ENCODE measurements around the gene HS6ST3. TPM values are rescaled to one million over a fixed set of nuclear protein-coding genes. Genes with fewer than 3 reads are reported as not detected.

The HS6ST3 gene
- total RNA-seq, 4 donors from 2014 or later: 0.08 to 0.47 (median 0.41) TPM

DNA sequence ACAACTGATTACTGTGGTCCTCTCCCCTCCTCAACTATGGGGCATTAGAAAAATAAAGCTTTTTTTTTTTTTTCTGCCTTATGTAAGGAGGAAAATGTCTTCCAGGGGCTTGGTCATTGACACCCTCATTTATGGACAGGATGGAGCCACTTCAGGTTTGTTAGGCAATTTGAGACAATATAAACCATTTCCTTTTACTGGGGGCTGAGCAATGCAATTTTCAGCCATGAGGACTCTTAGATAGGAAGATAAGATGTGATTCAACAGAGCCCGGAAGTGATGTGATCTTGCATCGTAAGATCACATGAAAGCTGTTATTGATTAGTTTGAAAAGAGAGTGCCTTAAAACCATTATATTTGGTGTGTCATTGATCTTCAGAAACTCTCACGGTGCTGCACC lies 693.6 kb downstream of the HS6ST3 start:
- WGBS: 72% methylated on average over 3 of the region's 3 CpGs
- no peaks in the 10 kb centered on the region for H3K27me3 ChIP-seq

DNA sequence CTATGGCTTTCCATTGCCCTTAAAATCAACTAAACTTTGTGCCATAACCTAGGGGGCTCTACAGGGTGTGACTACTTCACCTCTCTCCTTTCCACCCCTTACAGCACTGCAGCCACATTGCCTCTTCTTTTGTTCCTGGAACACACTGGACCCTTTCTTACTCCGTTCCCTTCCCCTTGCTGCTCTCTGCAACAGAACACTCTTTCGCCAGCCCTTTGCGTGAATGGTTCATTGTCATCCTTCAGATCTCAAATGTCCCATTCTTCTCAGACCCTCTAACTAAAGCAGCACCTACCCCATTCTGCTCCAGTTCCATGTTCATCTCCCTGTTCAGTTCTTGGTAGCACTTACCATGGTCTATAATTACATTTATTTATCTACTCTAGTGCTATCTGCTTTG lies 696.1 kb downstream of the HS6ST3 start:
- Histone ChIP-seq H3K36me3 (no peaks in the 10 kb centered on the region), H3K9me3 (no peaks in the 10 kb centered on the region), H3K27me3 (no peaks in the 10 kb centered on the region), H3K4me1 (no peaks in the 10 kb centered on the region), H3K4me3 (no peak overlapping the region), H3K27ac (no peak overlapping the region)
- TF ChIP-seq CTCF (IDR thresholded peaks at IDR 0.05) (no peak), POLR2A (IDR thresholded peaks at IDR 0.05) (no peak), POLR2AphosphoS5 (IDR thresholded peaks at IDR 0.05) (no peak), EP300 (IDR thresholded peaks at IDR 0.05) (no peak)
- 96% methylated on average over 3 of the region's 3 CpGs for WGBS
- no peak for DNase-seq (ENCODE audit: low spot score in 2 of 2)

More for the DNA sequence above, 693.6 kb downstream of the HS6ST3 start:
- no peak for DNase-seq (ENCODE audit: low spot score in 2 of 2)
- no peak for TF ChIP-seq POLR2A (IDR thresholded peaks at IDR 0.05)
- TF ChIP-seq EP300 (IDR thresholded peaks at IDR 0.05): no peak
- no peak for TF ChIP-seq CTCF (IDR thresholded peaks at IDR 0.05)
- TF ChIP-seq POLR2AphosphoS5 (IDR thresholded peaks at IDR 0.05): no peak
- Histone ChIP-seq H3K27ac (no peak overlapping the region), H3K4me1 (no peaks in the 10 kb centered on the region), H3K36me3 (no peaks in the 10 kb centered on the region), H3K4me3 (no peak overlapping the region), H3K9me3 (no peaks in the 10 kb centered on the region)

DNA sequence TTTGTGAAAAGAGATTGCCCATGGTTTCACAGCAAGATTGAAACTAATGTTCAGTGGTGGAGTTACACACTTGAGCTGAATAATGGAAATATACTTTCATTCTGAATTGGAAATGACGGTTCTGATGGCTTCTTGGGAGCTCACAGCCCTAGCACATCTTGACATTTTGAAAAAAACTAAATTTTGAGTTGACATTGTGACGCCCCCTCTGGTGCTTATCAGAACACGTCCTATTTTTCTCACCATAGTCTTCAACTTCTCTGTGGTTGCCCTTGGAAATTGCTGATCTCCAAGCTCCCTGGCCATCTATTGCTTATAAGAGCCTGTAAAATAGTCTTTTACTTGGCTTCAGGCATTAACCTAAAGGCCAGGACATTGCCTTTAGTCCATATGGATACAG lies 702.3 kb downstream of the HS6ST3 start:
- DNase-seq (ENCODE audit: low spot score in 2 of 2): no peak
- no peak for TF ChIP-seq CTCF (IDR thresholded peaks at IDR 0.05)
- TF ChIP-seq POLR2AphosphoS5 (IDR thresholded peaks at IDR 0.05): no peak
- no peak for TF ChIP-seq POLR2A (IDR thresholded peaks at IDR 0.05)
- TF ChIP-seq EP300 (IDR thresholded peaks at IDR 0.05): no peak
- no peaks in the 10 kb centered on the region for H3K4me1 ChIP-seq
- WGBS: 69% methylated on average over 3 of the region's 3 CpGs
- no peak overlapping the region for H3K4me3 ChIP-seq
- H3K36me3 ChIP-seq: no peaks in the 10 kb centered on the region
- no peaks in the 10 kb centered on the region for H3K27me3 ChIP-seq
- H3K27ac ChIP-seq: no peak overlapping the region
- no peaks in the 10 kb centered on the region for H3K9me3 ChIP-seq

- no peak for DNase-seq (ENCODE audit: low spot score in 2 of 2)
Observed at GRCh38 chr13:96792736-96793403, 703.0 kb downstream of the HS6ST3 start.

DNA sequence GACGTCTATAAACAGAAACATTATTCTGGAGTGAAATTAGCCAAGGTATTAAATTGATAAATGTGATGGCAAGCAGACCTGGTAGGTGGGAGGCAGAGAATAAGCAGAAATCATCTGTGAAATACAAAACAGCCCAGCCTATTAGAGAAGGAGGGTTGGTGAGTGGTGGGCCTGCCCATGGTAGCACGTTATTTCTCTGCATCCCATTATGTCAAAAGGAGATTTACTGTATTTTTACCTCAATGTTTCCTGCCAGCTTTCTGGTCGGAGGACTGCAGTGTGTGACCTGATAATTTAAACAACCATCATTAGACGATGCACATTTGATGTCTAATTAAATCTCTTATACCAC lies 703.5 kb downstream of the HS6ST3 start:
- H3K4me1 ChIP-seq: no peaks in the 10 kb centered on the region
- H3K27me3 ChIP-seq: no peaks in the 10 kb centered on the region
- no peak for DNase-seq (ENCODE audit: low spot score in 2 of 2)
- no peaks in the 10 kb centered on the region for H3K9me3 ChIP-seq
- TF ChIP-seq POLR2A (IDR thresholded peaks at IDR 0.05) (no peak), EP300 (IDR thresholded peaks at IDR 0.05) (no peak), CTCF (IDR thresholded peaks at IDR 0.05) (no peak), POLR2AphosphoS5 (IDR thresholded peaks at IDR 0.05) (no peak)
- H3K36me3 ChIP-seq: no peaks in the 10 kb centered on the region
- no peak overlapping the region for H3K4me3 ChIP-seq
- H3K27ac ChIP-seq: no peak overlapping the region
- WGBS: 78% methylated on average over 4 of the region's 4 CpGs

More at GRCh38 chr13:96792736-96793403, 703.0 kb downstream of the HS6ST3 start:
- 76% methylated on average over 8 of the region's 8 CpGs for WGBS
- Histone ChIP-seq H3K36me3 (no peaks in the 10 kb centered on the region), H3K27me3 (no peaks in the 10 kb centered on the region), H3K9me3 (no peaks in the 10 kb centered on the region), H3K4me1 (no peaks in the 10 kb centered on the region), H3K27ac (no peak overlapping the region), H3K4me3 (no peak overlapping the region)
- TF ChIP-seq CTCF (IDR thresholded peaks at IDR 0.05) (no peak), POLR2AphosphoS5 (IDR thresholded peaks at IDR 0.05) (no peak), POLR2A (IDR thresholded peaks at IDR 0.05) (no peak), EP300 (IDR thresholded peaks at IDR 0.05) (no peak)
